Fibroblast of lung (primary cell): ENCODE results near the gene AMMECR1.

Experiments
- EZH2 ChIP-seq: IDR thresholded peaks from 2 replicates; pipeline ENCODE4 v1.5.1; 2012; ENCODE audit warnings: low read length, control low read depth, mild to moderate bottlenecking; ENCODE audit errors: missing control alignments
- TF ChIP-seq, protein P1 (sequence below), 2 donors: IDR thresholded peaks in 1 of 2; conservative IDR thresholded peaks in 1 of 2; 1 replicate in 1 of 2; 2 replicates in 1 of 2; pipeline ENCODE4 v1.5.1; 2011 to 2012; ENCODE audit warnings: low read length in 2 of 2, control low read depth in 1 of 2, inconsistent platforms in 1 of 2, low read depth in 1 of 2, mild to moderate bottlenecking in 1 of 2

- TF ChIP-seq, protein P1, sequence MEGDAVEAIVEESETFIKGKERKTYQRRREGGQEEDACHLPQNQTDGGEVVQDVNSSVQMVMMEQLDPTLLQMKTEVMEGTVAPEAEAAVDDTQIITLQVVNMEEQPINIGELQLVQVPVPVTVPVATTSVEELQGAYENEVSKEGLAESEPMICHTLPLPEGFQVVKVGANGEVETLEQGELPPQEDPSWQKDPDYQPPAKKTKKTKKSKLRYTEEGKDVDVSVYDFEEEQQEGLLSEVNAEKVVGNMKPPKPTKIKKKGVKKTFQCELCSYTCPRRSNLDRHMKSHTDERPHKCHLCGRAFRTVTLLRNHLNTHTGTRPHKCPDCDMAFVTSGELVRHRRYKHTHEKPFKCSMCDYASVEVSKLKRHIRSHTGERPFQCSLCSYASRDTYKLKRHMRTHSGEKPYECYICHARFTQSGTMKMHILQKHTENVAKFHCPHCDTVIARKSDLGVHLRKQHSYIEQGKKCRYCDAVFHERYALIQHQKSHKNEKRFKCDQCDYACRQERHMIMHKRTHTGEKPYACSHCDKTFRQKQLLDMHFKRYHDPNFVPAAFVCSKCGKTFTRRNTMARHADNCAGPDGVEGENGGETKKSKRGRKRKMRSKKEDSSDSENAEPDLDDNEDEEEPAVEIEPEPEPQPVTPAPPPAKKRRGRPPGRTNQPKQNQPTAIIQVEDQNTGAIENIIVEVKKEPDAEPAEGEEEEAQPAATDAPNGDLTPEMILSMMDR (conservative IDR thresholded peaks at IDR 0.05 in 1 of 2, IDR thresholded peaks at IDR 0.05 in 1 of 2; ENCODE audit: low read depth in 1 of 2, low read length in 2 of 2) = no peak
- no peak for TF ChIP-seq EZH2
Observed at GRCh38 chrX:110180176-110180927, 137.5 kb downstream of the AMMECR1 start.
